Progenitor cell of endocrine pancreas (in vitro differentiated cells): ENCODE measurements around the gene C3orf20. TPM values are rescaled to one million over a fixed set of nuclear protein-coding genes. Genes with fewer than 3 reads are reported as not detected.

Experiments
- DNase-seq: peaks from one replicate; pipeline ENCODE4 v3.0.0; 2021; ENCODE audit warnings: low spot score; ENCODE audit not compliant: unreplicated experiment
- H3K27ac Mint-ChIP-seq: 2 replicates; pipeline ENCODE4 v1.8.0; 2021; ENCODE audit warnings: mild to moderate bottlenecking, moderate library complexity, mixed read lengths
- H3K27me3 Mint-ChIP-seq: 2 replicates; pipeline ENCODE4 v1.8.0; 2021; ENCODE audit warnings: mixed read lengths
- H3K36me3 Mint-ChIP-seq: 2 replicates; pipeline ENCODE4 v1.8.0; 2022; ENCODE audit warnings: mixed read lengths; ENCODE audit not compliant: insufficient read depth
- H3K4me1 Mint-ChIP-seq: 2 replicates; pipeline ENCODE4 v1.8.0; 2021; ENCODE audit warnings: low read depth, mixed read lengths
- H3K4me3 Mint-ChIP-seq: 2 replicates; pipeline ENCODE4 v1.8.0; 2021; ENCODE audit warnings: low read depth, mild to moderate bottlenecking, moderate library complexity, mixed read lengths
- H3K9me3 Mint-ChIP-seq: 2 replicates; pipeline ENCODE4 v1.8.0; 2021; ENCODE audit warnings: low read depth, mixed read lengths
- CTCF ChIP-seq: fragments of 200-600 bp; sonication (generic); IDR thresholded peaks from one replicate; pipeline ENCODE4 v1.5.0; 2021; ENCODE audit warnings: antibody characterized with exemption, mild to moderate bottlenecking; ENCODE audit not compliant: unreplicated experiment
- total RNA-seq: library from RNA; stranded (reverse); gene quantifications from 2 replicates; pipeline ENCODE4 v1.2.1, GENCODE V29; 2021

C3orf20 gene
- total RNA-seq, 1 donor from 2014 or later: 0.19 TPM

GRCh38 chr3:14822134-14822533, 147.2 kb downstream of the C3orf20 start:
- Mint-ChIP-seq H3K27me3 (peaks cover 39% of the 10 kb centered on the region), H3K36me3 (no peaks in the 10 kb centered on the region), H3K9me3 (no peaks in the 10 kb centered on the region), H3K27ac (no peak overlapping the region), H3K4me3 (no peak overlapping the region), H3K4me1 (peaks cover 10% of the 10 kb centered on the region)
- no peak for TF ChIP-seq CTCF
- DNase-seq: no peak

Other genes starting within 250 kb of the C3orf20 start
- 11.2 and 11.6 TPM in 2 replicates for gene GRIP2, start 134.8 kb upstream of the C3orf20 start, total RNA-seq
- gene CCDC174, start 23.4 kb upstream of the C3orf20 start, total RNA-seq: 25.7 and 25.8 TPM in 2 replicates
- gene FGD5, start 143.8 kb downstream of the C3orf20 start, total RNA-seq: 0.09 and 0.17 TPM in 2 replicates